ENCODE data around the gene PTGR3.

The PTGR3 gene

DNA sequence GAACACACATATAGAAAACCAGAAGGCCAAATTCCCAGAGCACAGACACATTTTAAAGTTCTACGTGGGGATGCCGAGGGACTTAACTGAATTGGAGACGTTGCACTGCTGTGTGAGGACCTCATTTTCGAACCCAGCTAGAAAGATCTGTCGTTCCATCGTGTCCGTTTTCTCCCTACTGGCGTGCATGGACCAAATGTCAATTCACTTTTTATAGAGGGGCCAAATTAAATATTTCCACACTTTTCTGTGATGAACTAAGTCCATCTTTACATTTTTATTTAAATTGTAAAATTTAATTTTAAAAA is 966 bp upstream of the PTGR3 start:
- Histone ChIP-seq H3K4me1 (ENCODE audit: control insufficient read depth in 1 of 2, insufficient read depth in 2 of 2, low read length in 2 of 2) (peaks cover 40 to 57% of the 10 kb centered on the region in 2 donors), H3K9me3 (ENCODE audit: control insufficient read depth in 1 of 2, low read length in 2 of 2) (no peaks in the 10 kb centered on the region), H3K27ac (ENCODE audit: low read depth, low read length) (peak overlapping the region; percentile 90), H3K9ac (ENCODE audit: low read depth in 1 of 2, low read length in 2 of 2) (peak overlapping the region; percentile 81 to 86), H3K27me3 (ENCODE audit: control insufficient read depth in 1 of 2, insufficient read depth in 2 of 2, low read length in 2 of 2) (no peaks in the 10 kb centered on the region), H3K36me3 (ENCODE audit: control insufficient read depth in 1 of 2, insufficient read depth in 2 of 2, low read length in 2 of 2) (no peaks in the 10 kb centered on the region), H3K4me3 (ENCODE audit: low read depth in 1 of 2, low read length in 2 of 2) (peak overlapping the region; percentile 94 to 96)

GRCh38 chr18:75208836-75209128 is 157 bp downstream of the PTGR3 start:
- Histone ChIP-seq H3K36me3 (ENCODE audit: control insufficient read depth in 1 of 2, insufficient read depth in 2 of 2, low read length in 2 of 2) (no peaks in the 10 kb centered on the region), H3K27me3 (ENCODE audit: control insufficient read depth in 1 of 2, insufficient read depth in 2 of 2, low read length in 2 of 2) (no peaks in the 10 kb centered on the region), H3K4me3 (ENCODE audit: low read depth in 1 of 2, low read length in 2 of 2) (peak overlapping the region; percentile 94 to 96), H3K27ac (ENCODE audit: low read depth, low read length) (peak overlapping the region; percentile 90), H3K9me3 (ENCODE audit: control insufficient read depth in 1 of 2, low read length in 2 of 2) (no peaks in the 10 kb centered on the region), H3K4me1 (ENCODE audit: control insufficient read depth in 1 of 2, insufficient read depth in 2 of 2, low read length in 2 of 2) (peaks cover 29 to 52% of the 10 kb centered on the region in 2 donors), H3K9ac (ENCODE audit: low read depth in 1 of 2, low read length in 2 of 2) (peak overlapping the region; percentile 78 to 81)

DNA sequence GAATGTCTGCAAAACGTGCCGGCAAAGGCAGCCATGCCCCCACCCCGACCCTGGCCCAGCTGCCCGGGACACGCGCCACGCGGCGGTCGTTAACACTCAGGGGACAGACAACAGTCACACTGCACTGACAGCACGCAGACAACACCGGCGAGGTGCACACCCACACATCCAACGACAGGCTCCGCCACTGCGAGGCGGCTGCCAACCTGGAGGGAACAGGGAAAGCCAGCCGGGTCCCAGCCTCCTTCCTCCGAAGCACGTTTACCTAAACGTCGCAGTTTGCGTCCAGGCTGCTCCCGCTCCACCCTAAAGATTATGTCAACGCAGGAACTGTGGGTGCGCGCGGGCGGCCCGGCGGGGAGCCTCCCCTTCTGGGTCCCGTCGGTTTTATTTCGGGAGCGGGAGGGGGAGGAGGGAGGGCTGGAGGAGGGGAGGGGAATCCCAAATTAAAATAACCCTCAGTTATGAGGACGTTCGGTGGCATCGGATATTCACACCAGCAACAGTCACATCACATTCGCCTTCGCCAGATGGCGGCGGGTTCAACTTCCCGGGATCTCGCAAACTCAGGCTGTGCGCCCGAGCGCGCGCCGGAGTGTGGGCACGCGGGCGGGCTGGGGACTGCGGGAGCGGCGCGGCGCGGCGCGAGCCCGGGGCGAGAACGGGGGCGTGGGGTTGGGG is 644 bp downstream of the PTGR3 start:
- Histone ChIP-seq H3K4me3 (ENCODE audit: low read depth in 1 of 2, low read length in 2 of 2) (peak overlapping the region; percentile 94 to 96), H3K27ac (ENCODE audit: low read depth, low read length) (peak overlapping the region; percentile 90), H3K9ac (ENCODE audit: low read depth in 1 of 2, low read length in 2 of 2) (peak overlapping the region; percentile 78 to 81), H3K9me3 (ENCODE audit: control insufficient read depth in 1 of 2, low read length in 2 of 2) (no peaks in the 10 kb centered on the region), H3K4me1 (ENCODE audit: control insufficient read depth in 1 of 2, insufficient read depth in 2 of 2, low read length in 2 of 2) (peaks cover 26 to 49% of the 10 kb centered on the region in 2 donors), H3K36me3 (ENCODE audit: control insufficient read depth in 1 of 2, insufficient read depth in 2 of 2, low read length in 2 of 2) (no peaks in the 10 kb centered on the region), H3K27me3 (ENCODE audit: control insufficient read depth in 1 of 2, insufficient read depth in 2 of 2, low read length in 2 of 2) (no peaks in the 10 kb centered on the region)

DNA sequence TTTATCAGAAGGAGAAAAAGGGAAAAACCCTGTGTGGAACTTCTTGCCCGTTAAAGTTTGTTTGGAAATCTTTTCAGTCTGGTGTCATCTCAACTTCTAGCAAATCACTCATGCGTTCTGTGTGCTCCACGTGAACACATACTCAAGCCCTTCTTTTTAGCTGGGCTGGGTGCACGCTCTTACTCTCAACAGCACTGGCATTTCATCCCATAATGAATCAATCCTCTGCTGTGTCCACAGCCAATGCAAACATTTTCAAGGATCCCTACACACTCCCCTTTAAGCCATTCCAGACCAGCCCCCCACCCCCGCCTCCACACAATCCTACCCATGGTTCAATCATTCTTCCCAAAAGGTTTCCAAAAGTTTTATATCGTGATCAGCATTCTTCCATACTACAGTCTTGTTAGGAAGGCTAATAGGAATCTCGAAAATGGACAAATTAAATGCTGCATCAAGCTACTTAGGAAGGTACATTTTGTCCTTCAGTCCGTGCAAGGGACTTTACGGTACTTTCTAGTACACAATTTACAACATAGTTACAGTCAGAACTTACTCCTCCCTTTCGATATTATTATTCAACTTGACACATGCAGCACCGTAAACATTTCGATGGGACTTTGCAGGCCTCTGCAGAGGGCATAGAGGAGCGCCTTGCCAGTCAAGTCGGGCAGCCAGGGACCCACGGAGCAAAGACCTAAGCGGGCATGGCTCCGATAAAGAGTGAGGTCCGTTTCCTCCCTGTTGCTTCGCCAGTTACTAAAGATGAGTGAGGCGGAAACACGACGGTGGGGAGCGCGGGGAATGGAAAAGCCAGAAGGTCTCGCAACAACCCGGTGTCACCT is 1.4 kb downstream of the PTGR3 start:
- peak overlapping the region; percentile 94 to 96 for H3K4me3 ChIP-seq (ENCODE audit: low read depth in 1 of 2, low read length in 2 of 2)
- H3K9me3 ChIP-seq (ENCODE audit: control insufficient read depth in 1 of 2, low read length in 2 of 2), result no peaks in the 10 kb centered on the region
- H3K36me3 ChIP-seq (ENCODE audit: control insufficient read depth in 1 of 2, insufficient read depth in 2 of 2, low read length in 2 of 2), result no peaks in the 10 kb centered on the region
- peak overlapping the region; percentile 90 for H3K27ac ChIP-seq (ENCODE audit: low read depth, low read length)
- H3K9ac ChIP-seq (ENCODE audit: low read depth in 1 of 2, low read length in 2 of 2), result peak overlapping the region; percentile 78 to 81
- no peaks in the 10 kb centered on the region for H3K27me3 ChIP-seq (ENCODE audit: control insufficient read depth in 1 of 2, insufficient read depth in 2 of 2, low read length in 2 of 2)
- peaks cover 19 to 41% of the 10 kb centered on the region in 2 donors for H3K4me1 ChIP-seq (ENCODE audit: control insufficient read depth in 1 of 2, insufficient read depth in 2 of 2, low read length in 2 of 2)

DNA sequence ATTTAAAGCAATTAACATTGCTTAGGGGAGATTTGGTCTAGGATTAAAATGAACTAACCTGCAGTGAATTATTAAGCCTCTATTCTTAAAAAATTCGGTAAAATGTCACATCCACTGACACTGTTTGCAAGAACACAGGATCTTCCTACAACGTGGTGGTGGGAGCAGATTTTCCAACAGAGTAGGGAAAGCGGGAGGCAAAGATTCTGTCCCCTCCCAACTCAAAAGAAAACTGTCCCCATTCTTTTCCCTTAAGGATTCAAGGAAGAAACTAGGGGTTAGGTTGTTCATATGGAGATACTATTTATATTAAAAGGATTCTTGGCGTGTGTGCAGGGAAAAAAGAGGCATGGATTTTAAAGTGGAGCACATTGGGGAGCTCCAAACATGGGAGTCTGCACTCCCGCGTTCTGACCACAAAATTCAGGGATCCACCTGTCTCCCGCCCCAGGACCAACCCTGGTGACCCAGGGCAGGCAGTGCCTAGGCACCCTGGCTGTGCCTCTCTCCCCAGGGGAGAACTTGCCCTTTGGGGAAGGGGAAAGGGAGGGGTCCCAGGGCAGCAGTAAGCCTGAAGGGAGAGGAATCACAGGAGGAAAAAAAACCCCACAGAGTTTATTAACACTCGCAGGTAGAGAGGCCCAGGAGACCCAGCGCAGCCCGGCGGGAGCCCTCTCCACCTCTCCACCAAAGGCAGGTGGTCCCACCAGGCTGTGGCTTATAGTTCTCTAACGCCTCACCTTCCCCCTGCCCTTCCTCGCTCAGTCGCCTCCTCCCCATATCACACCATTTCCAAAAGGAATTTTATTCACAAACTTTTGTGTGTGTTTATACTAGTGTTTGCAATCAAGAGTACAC is 2.3 kb downstream of the PTGR3 start:
- H3K36me3 ChIP-seq (ENCODE audit: control insufficient read depth in 1 of 2, insufficient read depth in 2 of 2, low read length in 2 of 2), result peaks cover 3 to 4% of the 10 kb centered on the region in 2 donors
- no peaks in the 10 kb centered on the region for H3K9me3 ChIP-seq (ENCODE audit: control insufficient read depth in 1 of 2, low read length in 2 of 2)
- H3K4me1 ChIP-seq (ENCODE audit: control insufficient read depth in 1 of 2, insufficient read depth in 2 of 2, low read length in 2 of 2), result peaks cover 16 to 40% of the 10 kb centered on the region in 2 donors
- no peak overlapping the region for H3K27ac ChIP-seq (ENCODE audit: low read depth, low read length)
- H3K9ac ChIP-seq (ENCODE audit: low read depth in 1 of 2, low read length in 2 of 2), result peak overlapping the region; percentile 40 to 81
- no peaks in the 10 kb centered on the region for H3K27me3 ChIP-seq (ENCODE audit: control insufficient read depth in 1 of 2, insufficient read depth in 2 of 2, low read length in 2 of 2)
- peak overlapping the region; percentile 94 to 96 for H3K4me3 ChIP-seq (ENCODE audit: low read depth in 1 of 2, low read length in 2 of 2)

DNA sequence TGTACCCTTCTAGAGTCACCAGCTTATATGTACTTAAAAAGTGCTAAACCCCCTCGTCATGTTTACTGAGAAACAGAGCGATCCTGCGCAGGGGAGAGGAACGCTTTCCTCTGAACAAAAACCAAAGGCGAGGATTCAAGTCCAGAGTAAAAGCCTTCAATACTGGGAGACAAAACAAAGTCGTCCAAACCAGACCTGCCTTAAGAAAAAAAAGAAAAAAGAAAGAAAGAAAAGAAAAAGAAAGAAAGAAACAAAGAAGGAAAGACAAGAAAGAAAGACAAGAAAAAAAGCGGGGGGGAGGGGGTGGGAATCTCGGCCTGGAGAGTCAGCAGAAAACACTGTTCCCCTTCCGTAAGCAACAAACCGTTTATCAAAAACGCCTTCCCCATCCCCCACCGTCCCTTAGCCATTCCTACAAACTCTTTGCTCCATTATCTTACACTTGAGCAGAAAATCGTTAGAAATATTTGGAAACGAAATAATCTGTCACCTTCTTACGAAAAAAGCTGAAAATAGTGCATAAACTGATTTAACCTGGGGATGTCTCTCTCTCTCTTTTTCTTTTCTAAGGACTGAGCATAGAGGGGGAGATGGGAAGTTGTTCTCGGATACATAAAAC is 3.3 kb downstream of the PTGR3 start:
- Histone ChIP-seq H3K9ac (ENCODE audit: low read depth in 1 of 2, low read length in 2 of 2) (no peak overlapping the region), H3K9me3 (ENCODE audit: control insufficient read depth in 1 of 2, low read length in 2 of 2) (no peaks in the 10 kb centered on the region), H3K36me3 (ENCODE audit: control insufficient read depth in 1 of 2, insufficient read depth in 2 of 2, low read length in 2 of 2) (peaks cover 4 to 10% of the 10 kb centered on the region in 2 donors), H3K4me3 (ENCODE audit: low read depth in 1 of 2, low read length in 2 of 2) (peak overlapping the region in 1 of 2 donors; percentile 51), H3K4me1 (ENCODE audit: control insufficient read depth in 1 of 2, insufficient read depth in 2 of 2, low read length in 2 of 2) (peaks cover 16 to 39% of the 10 kb centered on the region in 2 donors), H3K27me3 (ENCODE audit: control insufficient read depth in 1 of 2, insufficient read depth in 2 of 2, low read length in 2 of 2) (no peaks in the 10 kb centered on the region), H3K27ac (ENCODE audit: low read depth, low read length) (no peak overlapping the region)

DNA sequence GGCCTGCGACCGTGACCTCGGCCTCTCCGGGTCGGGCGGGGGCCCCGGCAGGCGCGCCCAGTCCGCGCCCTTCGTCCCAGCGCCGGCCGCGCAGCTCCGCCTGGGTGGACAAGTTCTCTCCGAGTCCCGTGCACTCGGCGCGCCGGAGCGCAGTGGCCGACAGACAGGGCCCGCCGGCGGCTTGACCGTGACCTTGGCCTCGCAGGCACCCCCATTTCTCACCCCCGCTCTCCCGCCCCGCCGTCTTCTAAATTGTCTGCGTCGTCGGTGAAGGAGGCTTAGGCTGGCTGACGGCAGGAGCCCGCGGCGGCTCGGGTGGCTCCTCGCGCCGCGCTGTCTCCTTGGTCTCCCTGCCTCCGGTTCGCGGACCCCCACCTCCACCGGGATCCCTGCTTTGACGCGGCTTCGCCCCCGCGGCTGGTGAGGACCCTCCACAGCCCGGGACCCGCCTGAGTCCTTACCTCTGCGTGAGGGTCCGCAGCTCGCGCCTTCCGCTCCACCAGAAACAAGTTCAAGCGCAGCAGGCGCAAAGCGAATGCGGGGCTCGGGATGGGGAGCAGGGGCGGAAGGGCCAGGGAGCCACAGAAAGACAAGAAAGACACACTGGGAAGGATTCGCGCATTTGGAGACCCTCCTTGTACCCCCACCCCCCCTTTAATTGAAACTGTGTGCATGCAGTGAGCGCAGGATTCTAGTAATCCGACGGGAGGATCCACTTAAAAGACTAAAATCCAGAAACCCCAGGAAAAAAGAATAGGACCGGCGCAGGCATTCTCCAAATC is 4.0 kb downstream of the PTGR3 start:
- Histone ChIP-seq H3K4me1 (ENCODE audit: control insufficient read depth in 1 of 2, insufficient read depth in 2 of 2, low read length in 2 of 2) (peaks cover 15 to 33% of the 10 kb centered on the region in 2 donors), H3K27ac (ENCODE audit: low read depth, low read length) (no peak overlapping the region), H3K36me3 (ENCODE audit: control insufficient read depth in 1 of 2, insufficient read depth in 2 of 2, low read length in 2 of 2) (peaks cover 10 to 17% of the 10 kb centered on the region in 2 donors), H3K4me3 (ENCODE audit: low read depth in 1 of 2, low read length in 2 of 2) (peak overlapping the region; percentile 51 to 60), H3K9me3 (ENCODE audit: control insufficient read depth in 1 of 2, low read length in 2 of 2) (no peaks in the 10 kb centered on the region), H3K9ac (ENCODE audit: low read depth in 1 of 2, low read length in 2 of 2) (no peak overlapping the region), H3K27me3 (ENCODE audit: control insufficient read depth in 1 of 2, insufficient read depth in 2 of 2, low read length in 2 of 2) (no peaks in the 10 kb centered on the region)

DNA sequence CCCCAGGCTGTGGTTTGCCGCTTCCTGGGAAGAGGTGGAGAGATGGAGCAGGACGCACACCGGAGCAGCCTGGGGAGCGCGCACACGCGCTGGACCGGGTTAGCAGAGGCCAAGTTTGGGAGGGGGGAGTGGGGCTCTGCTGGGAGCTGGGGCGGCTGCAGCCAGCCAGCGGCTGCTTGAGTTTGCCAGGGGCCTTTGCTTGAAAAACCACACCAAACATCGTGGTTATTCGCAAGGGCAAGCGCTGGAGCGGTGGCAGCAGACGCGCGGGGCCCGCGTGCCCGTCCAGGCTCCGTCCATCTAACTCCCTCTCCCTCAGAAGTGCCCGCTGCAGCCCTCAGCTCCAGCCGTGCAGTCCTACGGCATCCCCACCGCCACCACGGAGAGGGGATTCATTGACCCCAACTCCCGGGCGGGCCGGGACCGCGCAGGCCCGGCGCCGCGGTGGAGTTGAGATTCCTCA is 4.6 kb downstream of the PTGR3 start:
- Histone ChIP-seq H3K9ac (ENCODE audit: low read depth in 1 of 2, low read length in 2 of 2) (no peak overlapping the region), H3K4me3 (ENCODE audit: low read depth in 1 of 2, low read length in 2 of 2) (peak overlapping the region; percentile 14 to 60), H3K27me3 (ENCODE audit: control insufficient read depth in 1 of 2, insufficient read depth in 2 of 2, low read length in 2 of 2) (no peaks in the 10 kb centered on the region), H3K27ac (ENCODE audit: low read depth, low read length) (no peak overlapping the region), H3K4me1 (ENCODE audit: control insufficient read depth in 1 of 2, insufficient read depth in 2 of 2, low read length in 2 of 2) (peaks cover 13 to 33% of the 10 kb centered on the region in 2 donors), H3K36me3 (ENCODE audit: control insufficient read depth in 1 of 2, insufficient read depth in 2 of 2, low read length in 2 of 2) (peaks cover 10 to 22% of the 10 kb centered on the region in 2 donors), H3K9me3 (ENCODE audit: control insufficient read depth in 1 of 2, low read length in 2 of 2) (no peaks in the 10 kb centered on the region)

Data from duodenal mucosa (tissue), 2 donors.